Breast epithelium (tissue), 4 donors: ENCODE data around the gene RASGRP1. TPM values are rescaled to one million over a fixed set of nuclear protein-coding genes. Genes with fewer than 3 reads are reported as not detected.

ENCODE experiments used
- DNase-seq, 2 donors: peaks; one replicate each; pipeline ENCODE4 v3.0.0-alpha.2; 2019; ENCODE audit warnings: low spot score in 2 of 2
- H3K27ac ChIP-seq, 2 donors: fragments of 200-600 bp; sonication (generic) in 1 of 2; one replicate each; pipeline ENCODE4 v1.5.1; 2016 to 2019; ENCODE audit warnings: mild to moderate bottlenecking in 1 of 2
- H3K27me3 ChIP-seq, 2 donors: fragments of 200-600 bp; sonication (generic) in 1 of 2; one replicate each; pipeline versions ENCODE4 v1.5.1 to v1.6.0; 2017 to 2019; ENCODE audit warnings: control low read depth in 1 of 2, mild to moderate bottlenecking in 1 of 2
- H3K36me3 ChIP-seq: fragments of 200-600 bp; one replicate; pipeline ENCODE4 v1.5.1; 2019
- H3K4me1 ChIP-seq, 2 donors: fragments of 200-600 bp; sonication (generic); one replicate each; pipeline ENCODE4 v1.5.1; 2016 to 2019; ENCODE audit warnings: control low read depth in 1 of 2
- H3K4me3 ChIP-seq, 3 donors: fragments of 200-600 bp; sonication (generic); 1 replicate in 2 of 3; 2 replicates in 1 of 3; pipeline ENCODE4 v1.5.1; 2016 to 2019; ENCODE audit warnings: mild to moderate bottlenecking in 3 of 3, moderate library complexity in 2 of 3
- H3K9me3 ChIP-seq, 2 donors: fragments of 200-600 bp; sonication (generic) in 1 of 2; one replicate each; pipeline ENCODE4 v1.5.1; 2016 to 2019; ENCODE audit warnings: control low read depth in 1 of 2
- CTCF ChIP-seq, 3 donors: fragments of 450-650 bp; IDR thresholded peaks; one replicate each; pipeline ENCODE4 v1.5.1; 2016 to 2017; ENCODE audit warnings: antibody characterized with exemption in 3 of 3, mild to moderate bottlenecking in 3 of 3, moderate library complexity in 3 of 3
- POLR2A ChIP-seq: fragments of 450-650 bp; IDR thresholded peaks from one replicate; pipeline ENCODE4 v1.6.1; 2016; ENCODE audit warnings: antibody characterized with exemption, mild to moderate bottlenecking, moderate library complexity
- POLR2AphosphoS5 ChIP-seq, 3 donors: sonication (generic); formaldehyde crosslinking; IDR thresholded peaks; one replicate each; pipeline ENCODE4 v1.6.1; 2017; ENCODE audit warnings: antibody characterized with exemption in 3 of 3
- intact Hi-C: fragments of 100-400 bp; cut with DNase I; formaldehyde crosslinking; loops from one replicate; pipeline ENCODE4 v1.15.1; 2023; ENCODE audit warnings: low total_unique reads
- total RNA-seq, 3 donors: library from RNA; depleted of rRNA; stranded (reverse); fragments of >200 nt; gene quantifications; one replicate each; pipeline ENCODE4 v1.1.0, GENCODE V29; 2016

The RASGRP1 gene
- total RNA-seq, 3 donors from 2014 or later = 0.96 to 4.8 (median 1.3) TPM

DNA sequence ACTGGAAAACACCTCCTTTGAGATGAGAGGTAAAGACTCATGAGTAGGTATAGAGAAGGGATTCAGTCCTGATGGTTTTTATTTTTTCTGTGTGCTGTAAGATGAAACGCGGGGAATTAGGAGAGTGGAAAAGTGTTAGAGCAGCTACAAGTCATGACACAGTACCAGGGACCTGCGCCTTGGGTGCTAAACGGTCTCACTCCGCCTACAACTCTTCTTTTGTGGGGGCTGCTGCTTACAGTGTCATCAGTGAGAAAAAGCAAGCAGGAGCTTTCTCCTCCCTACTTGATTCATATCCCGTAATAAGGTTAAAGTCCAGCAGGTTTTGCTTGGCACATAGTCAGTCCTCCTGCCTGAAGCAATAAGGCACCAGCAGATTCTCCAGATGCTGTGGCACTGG lies 39.1 kb downstream of the RASGRP1 start:
- intact Hi-C loops = loop anchor here (10.0 kb wide), 1 partner anchor 1741 kb away; no protein-coding TSS in a partner anchor
- no peaks in the 10 kb centered on the region for H3K27me3 ChIP-seq
- H3K4me3 ChIP-seq = no peak overlapping the region
- no peak for TF ChIP-seq POLR2A
- no peak for TF ChIP-seq CTCF (IDR thresholded peaks at IDR 0.05)
- TF ChIP-seq POLR2AphosphoS5 (IDR thresholded peaks at IDR 0.05) = no peak
- no peaks in the 10 kb centered on the region for H3K9me3 ChIP-seq
- H3K36me3 ChIP-seq = no peaks in the 10 kb centered on the region
- H3K4me1 ChIP-seq = no peaks in the 10 kb centered on the region
- DNase-seq = no peak
- no peak overlapping the region for H3K27ac ChIP-seq

DNA sequence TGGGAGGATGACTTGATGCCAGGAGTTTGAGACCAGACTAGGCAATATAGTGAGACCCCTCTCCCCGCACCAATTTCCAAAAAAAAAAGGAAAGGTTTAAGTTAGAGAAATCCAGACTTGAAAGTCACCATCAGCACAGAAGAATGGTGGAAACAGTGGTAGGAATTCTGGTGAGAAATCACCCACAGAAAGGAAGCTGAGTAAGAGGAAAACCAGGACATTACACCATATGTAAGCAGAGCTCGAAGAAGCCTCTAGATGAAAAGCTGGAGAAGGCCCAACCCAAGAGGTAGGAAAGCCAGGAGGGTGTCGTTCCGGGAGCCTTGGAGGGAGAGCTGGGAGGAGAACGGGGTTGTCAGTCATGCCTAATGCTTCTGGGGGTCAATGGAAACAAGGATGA lies 40.5 kb downstream of the RASGRP1 start:
- no peak overlapping the region for H3K27ac ChIP-seq
- H3K4me3 ChIP-seq = no peak overlapping the region
- no peaks in the 10 kb centered on the region for H3K36me3 ChIP-seq

DNA sequence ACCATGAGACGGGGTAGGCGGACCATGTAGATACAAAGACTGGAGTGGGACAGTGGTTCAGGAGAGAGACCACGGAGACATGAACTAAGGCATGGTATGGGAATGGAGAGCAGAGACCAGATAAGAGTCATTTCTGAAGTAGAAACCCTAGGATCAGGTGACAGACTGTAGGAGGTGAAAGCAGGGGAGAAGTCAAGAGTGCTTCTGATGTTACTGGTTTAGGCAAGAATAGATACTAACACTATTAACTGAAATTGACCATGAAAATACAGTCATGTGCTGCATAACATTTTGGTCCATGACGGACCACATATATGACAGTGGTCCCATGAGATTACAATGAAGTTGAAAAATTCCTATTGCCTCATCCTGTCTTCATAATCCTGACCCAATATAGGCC lies 41.7 kb downstream of the RASGRP1 start:
- no peaks in the 10 kb centered on the region for H3K36me3 ChIP-seq
- H3K9me3 ChIP-seq = no peaks in the 10 kb centered on the region
- intact Hi-C loops = loop anchor here (10.0 kb wide), 1 partner anchor 1738 kb away; no protein-coding TSS in a partner anchor
- DNase-seq = no peak
- H3K27ac ChIP-seq = no peak overlapping the region
- TF ChIP-seq POLR2AphosphoS5 (IDR thresholded peaks at IDR 0.05) (no peak), CTCF (IDR thresholded peaks at IDR 0.05) (no peak), POLR2A (no peak)
- H3K4me1 ChIP-seq = no peaks in the 10 kb centered on the region
- H3K27me3 ChIP-seq = no peaks in the 10 kb centered on the region
- H3K4me3 ChIP-seq = no peak overlapping the region

More for the DNA sequence above, 40.5 kb downstream of the RASGRP1 start:
- no peaks in the 10 kb centered on the region for H3K9me3 ChIP-seq
- no peaks in the 10 kb centered on the region for H3K4me1 ChIP-seq
- no peak for DNase-seq
- intact Hi-C loops = loop anchor here (10.0 kb wide), 1 partner anchor 1739 kb away; no protein-coding TSS in a partner anchor
- no peaks in the 10 kb centered on the region for H3K27me3 ChIP-seq
- TF ChIP-seq POLR2AphosphoS5 (IDR thresholded peaks at IDR 0.05) (no peak), CTCF (IDR thresholded peaks at IDR 0.05) (no peak), POLR2A (no peak)

- no peak overlapping the region for H3K4me3 ChIP-seq
- DNase-seq = no peak
- H3K9me3 ChIP-seq = no peaks in the 10 kb centered on the region
- no peaks in the 10 kb centered on the region for H3K4me1 ChIP-seq
- no peaks in the 10 kb centered on the region for H3K36me3 ChIP-seq
- intact Hi-C loops = loop anchor here (10.0 kb wide), 1 partner anchor 1737 kb away; no protein-coding TSS in a partner anchor
- H3K27ac ChIP-seq = no peak overlapping the region
- H3K27me3 ChIP-seq = no peaks in the 10 kb centered on the region
- TF ChIP-seq CTCF (IDR thresholded peaks at IDR 0.05) = no peak
- no peak for TF ChIP-seq POLR2A
- TF ChIP-seq POLR2AphosphoS5 (IDR thresholded peaks at IDR 0.05) = no peak
Observed at GRCh38 chr15:38521316-38521715, 43.3 kb downstream of the RASGRP1 start.

- no peaks in the 10 kb centered on the region for H3K27me3 ChIP-seq
- H3K4me1 ChIP-seq = no peaks in the 10 kb centered on the region
- no peak overlapping the region for H3K4me3 ChIP-seq
- no peak for TF ChIP-seq POLR2A
- TF ChIP-seq POLR2AphosphoS5 (IDR thresholded peaks at IDR 0.05) = no peak
- no peak for TF ChIP-seq CTCF (IDR thresholded peaks at IDR 0.05)
- no peak for DNase-seq
- intact Hi-C loops = loop anchor here (10.0 kb wide), 1 partner anchor 1735 kb away; no protein-coding TSS in a partner anchor
- H3K27ac ChIP-seq = no peak overlapping the region
- no peaks in the 10 kb centered on the region for H3K36me3 ChIP-seq
- H3K9me3 ChIP-seq = no peaks in the 10 kb centered on the region
Observed at GRCh38 chr15:38520035-38520434, 44.6 kb downstream of the RASGRP1 start.
